ENCODE data around the gene WDR4.
"Not testable (repeated sequence)": the region's sequence is repeated elsewhere in the genome, so short reads cannot be mapped to it uniquely, and the experiment has no call there.

Gene WDR4

DNA sequence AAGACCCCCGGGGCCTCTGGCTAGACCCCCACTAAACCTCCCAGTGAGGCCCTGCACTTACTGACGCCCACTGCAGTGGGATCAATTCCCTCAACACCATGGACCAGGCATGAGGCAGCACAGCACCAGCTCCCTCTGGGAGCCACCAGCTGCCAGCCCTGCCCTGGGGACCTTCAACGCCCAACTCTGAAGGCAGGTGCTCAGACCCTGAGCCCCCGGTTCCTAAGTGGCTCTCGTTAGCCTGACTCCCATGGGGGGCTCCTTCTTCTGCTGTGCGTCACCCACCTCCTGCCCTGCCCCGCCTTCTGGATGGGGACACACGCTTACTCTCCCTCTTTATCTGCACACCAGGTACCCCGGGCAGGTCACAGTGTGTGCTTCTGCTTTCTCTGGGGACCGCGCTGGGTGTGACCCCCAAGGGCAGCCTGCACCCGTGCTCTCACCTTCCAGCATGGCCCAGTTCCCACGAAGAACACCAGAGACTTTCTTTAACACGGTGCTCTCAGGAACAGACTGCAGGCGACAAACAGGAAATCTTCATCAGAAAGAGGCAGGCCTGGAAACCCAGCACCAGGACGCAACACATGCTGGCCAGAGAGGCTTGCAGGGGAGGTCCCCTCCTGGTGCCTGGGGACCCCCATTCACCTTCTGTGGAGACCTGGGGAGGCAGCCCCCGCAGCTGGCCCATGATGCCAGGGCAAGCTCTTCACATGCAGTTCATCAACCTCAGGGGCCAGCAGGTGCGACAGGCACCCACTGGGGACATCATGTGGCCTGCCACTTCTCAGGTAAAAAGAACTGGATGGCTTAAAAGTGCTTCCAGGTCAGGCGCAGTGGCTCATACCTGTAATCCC lies 27.3 kb downstream of the WDR4 start:
- H3K27me3 Mint-ChIP-seq = no peaks in the 10 kb centered on the region
- H3K4me3 Mint-ChIP-seq = no peak overlapping the region
- no peaks in the 10 kb centered on the region for H3K9me3 Mint-ChIP-seq
- no peak overlapping the region for H3K27ac Mint-ChIP-seq
- peaks cover 83% of the 10 kb centered on the region for H3K36me3 Mint-ChIP-seq (ENCODE audit: low read depth)
- H3K4me1 Mint-ChIP-seq (ENCODE audit: low read depth) = no peaks in the 10 kb centered on the region

GRCh38 chr21:42850866-42851391 lies 28.4 kb downstream of the WDR4 start:
- Mint-ChIP-seq H3K4me1 (ENCODE audit: low read depth) (no peaks in the 10 kb centered on the region), H3K27me3 (no peaks in the 10 kb centered on the region), H3K36me3 (ENCODE audit: low read depth) (peaks cover 83% of the 10 kb centered on the region), H3K27ac (no peak overlapping the region), H3K4me3 (no peak overlapping the region), H3K9me3 (no peaks in the 10 kb centered on the region)

DNA sequence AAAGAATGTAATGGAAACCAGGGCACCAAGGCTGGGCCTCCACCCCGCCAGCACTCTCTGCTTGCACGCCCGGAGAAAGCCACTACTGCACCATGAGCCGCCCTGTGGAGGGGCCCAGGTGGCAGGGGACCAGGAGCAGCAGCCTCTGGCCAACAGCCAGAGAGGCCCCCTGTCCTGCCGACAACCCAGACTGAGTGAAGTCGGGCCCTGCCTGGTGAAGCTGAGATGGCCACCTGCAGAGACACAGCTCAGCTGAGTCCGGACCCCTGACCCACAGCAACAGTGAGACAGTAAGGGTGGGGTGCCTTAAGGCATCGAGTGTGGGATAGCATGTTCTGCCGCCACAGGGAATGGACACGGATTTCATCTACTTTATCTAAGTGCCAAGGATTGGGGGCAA lies 28.9 kb downstream of the WDR4 start:
- no peak overlapping the region for H3K4me3 Mint-ChIP-seq
- H3K36me3 Mint-ChIP-seq (ENCODE audit: low read depth) = peaks cover 81% of the 10 kb centered on the region
- H3K9me3 Mint-ChIP-seq = no peaks in the 10 kb centered on the region
- H3K27me3 Mint-ChIP-seq = no peaks in the 10 kb centered on the region
- no peak overlapping the region for H3K27ac Mint-ChIP-seq
- H3K4me1 Mint-ChIP-seq (ENCODE audit: low read depth) = no peaks in the 10 kb centered on the region

DNA sequence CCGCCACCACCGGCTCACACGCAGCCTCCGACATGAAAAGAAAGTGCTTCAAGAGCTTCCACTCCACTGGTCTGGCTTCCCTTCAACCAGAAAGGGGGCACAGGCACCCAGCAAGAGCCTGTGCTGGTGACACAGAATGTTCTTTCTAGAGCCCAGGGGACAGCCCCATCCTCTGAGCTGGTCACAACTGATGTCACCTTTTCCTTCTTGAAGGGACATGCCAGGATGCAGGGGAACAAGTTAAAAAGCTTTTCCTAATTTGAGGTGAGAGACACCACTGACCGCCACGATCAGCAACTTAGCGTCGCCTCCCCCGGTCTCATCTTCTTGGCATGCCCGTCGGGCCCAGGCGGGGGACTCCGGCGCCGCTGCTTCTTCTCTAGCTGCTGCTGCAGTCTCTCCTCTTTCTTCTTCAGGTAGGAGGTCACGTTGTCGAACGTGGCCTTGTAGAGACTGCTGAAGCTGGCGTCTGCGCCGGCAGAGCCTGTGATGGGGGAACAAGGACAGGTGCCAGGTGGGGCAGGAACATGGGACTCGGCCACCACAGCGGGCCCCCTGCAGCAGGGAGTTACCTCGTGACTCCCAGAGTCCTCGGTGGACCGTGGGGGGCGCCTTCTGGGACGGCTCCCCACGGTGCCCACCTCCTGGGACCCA lies 29.5 kb downstream of the WDR4 start:
- H3K27me3 Mint-ChIP-seq = no peaks in the 10 kb centered on the region
- peaks cover 83% of the 10 kb centered on the region for H3K36me3 Mint-ChIP-seq (ENCODE audit: low read depth)
- no peaks in the 10 kb centered on the region for H3K9me3 Mint-ChIP-seq
- H3K4me3 Mint-ChIP-seq = no peak overlapping the region
- peak overlapping the region; percentile 11 for H3K27ac Mint-ChIP-seq
- H3K4me1 Mint-ChIP-seq (ENCODE audit: low read depth) = no peaks in the 10 kb centered on the region

- Mint-ChIP-seq H3K4me3 (no peak overlapping the region), H3K27ac (peak overlapping the region; percentile 11), H3K9me3 (no peaks in the 10 kb centered on the region), H3K4me1 (ENCODE audit: low read depth) (no peaks in the 10 kb centered on the region), H3K27me3 (no peaks in the 10 kb centered on the region), H3K36me3 (ENCODE audit: low read depth) (peaks cover 80% of the 10 kb centered on the region)
These were observed 30.2 kb downstream of the WDR4 start for GRCh38 chr21:42848932-42849758.

DNA sequence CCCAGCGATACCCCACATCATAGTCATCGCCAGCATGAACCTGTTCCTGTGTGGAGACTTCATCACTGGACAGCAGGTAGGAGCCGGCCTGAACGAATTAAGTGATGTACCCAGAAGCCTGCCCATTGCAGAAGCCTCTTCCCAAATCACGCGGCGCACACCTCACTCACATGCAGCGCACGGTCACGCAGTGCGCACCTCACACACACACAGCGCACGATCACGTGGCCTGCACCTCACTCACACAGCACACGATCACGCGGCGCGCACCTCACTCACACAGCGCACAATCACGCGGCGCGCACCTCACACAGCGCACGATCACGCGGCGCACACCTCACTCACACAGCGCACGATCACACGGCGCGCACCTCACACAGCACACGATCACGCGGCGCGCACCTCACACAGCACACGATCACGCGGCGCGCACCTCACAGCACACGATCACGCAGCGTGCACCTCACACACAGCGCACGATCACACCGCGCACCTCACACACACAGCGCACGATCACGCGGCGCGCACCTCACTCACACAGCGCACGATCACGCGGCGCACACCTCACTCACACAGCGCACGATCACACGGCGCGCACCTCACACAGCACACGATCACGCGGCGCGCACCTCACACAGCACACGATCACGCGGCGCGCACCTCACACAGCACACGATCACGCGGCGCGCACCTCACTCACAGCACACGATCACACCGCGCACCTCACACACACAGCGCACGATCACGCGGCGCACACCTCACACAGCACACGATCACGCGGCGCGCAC lies 31.0 kb downstream of the WDR4 start:
- not testable (repeated sequence) for H3K27me3 Mint-ChIP-seq; H3K4me3 Mint-ChIP-seq; H3K4me1 Mint-ChIP-seq (ENCODE audit: low read depth); H3K27ac Mint-ChIP-seq; H3K9me3 Mint-ChIP-seq
- H3K36me3 Mint-ChIP-seq (ENCODE audit: low read depth) = peaks cover 81% of the 10 kb centered on the region

DNA sequence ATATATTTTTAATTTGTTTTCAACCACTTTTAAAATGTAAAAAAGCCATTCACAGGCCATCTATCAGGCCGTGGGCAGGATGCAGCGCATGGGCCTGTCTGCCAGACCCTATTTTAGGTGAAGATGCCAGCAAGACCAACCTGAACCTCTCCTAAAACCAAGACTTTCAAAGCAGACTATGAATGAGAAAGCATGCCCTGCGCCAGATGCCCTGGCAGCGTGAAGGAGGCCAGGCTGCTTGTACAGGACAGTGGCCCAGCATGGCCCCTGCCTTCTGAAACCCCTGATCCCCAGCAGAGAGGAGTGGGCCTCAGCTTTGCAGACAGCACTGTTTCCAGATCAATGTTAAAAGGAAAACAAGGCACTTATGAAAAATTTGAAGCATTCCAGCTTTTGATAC lies 31.6 kb downstream of the WDR4 start:
- Mint-ChIP-seq H3K27me3 (no peaks in the 10 kb centered on the region), H3K27ac (no peak overlapping the region), H3K36me3 (ENCODE audit: low read depth) (peaks cover 81% of the 10 kb centered on the region), H3K9me3 (no peaks in the 10 kb centered on the region), H3K4me1 (ENCODE audit: low read depth) (no peaks in the 10 kb centered on the region), H3K4me3 (no peak overlapping the region)

DNA sequence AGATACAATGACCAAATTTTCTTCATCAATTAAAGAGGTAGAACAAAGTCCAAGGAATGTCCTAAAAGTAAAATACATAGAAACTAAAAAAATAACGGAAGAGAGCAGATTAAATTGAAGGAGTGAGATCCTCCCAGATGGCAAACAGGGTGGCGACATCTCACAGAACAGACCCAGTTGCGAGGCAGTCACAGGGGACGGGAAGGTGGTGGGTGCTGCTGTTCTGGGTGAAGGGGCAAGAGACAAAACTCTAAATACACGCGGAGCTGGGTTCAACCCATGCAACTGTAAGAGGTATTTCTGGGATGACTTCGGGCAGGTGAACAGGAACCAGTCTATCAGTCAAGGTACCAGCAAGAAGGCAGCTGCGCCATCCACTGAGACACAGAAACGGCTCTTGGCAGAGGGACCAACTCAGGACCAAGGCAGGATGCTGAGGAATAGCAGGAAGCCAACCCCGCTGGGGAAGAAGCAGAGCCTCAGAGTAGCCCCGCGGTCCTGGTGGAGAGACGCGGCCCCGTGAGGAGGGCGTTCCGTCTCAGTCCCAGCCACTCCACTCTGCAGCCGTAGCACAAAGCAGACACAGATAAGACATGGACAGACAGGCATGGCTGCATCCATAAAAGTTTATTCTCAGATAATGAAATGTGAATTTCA lies 32.2 kb downstream of the WDR4 start:
- Mint-ChIP-seq H3K36me3 (ENCODE audit: low read depth) (peaks cover 82% of the 10 kb centered on the region), H3K27ac (no peak overlapping the region), H3K27me3 (no peaks in the 10 kb centered on the region)

GRCh38 chr21:42846221-42846620 lies 33.1 kb downstream of the WDR4 start:
- Mint-ChIP-seq H3K36me3 (ENCODE audit: low read depth) (peaks cover 77% of the 10 kb centered on the region), H3K4me3 (no peak overlapping the region), H3K9me3 (no peaks in the 10 kb centered on the region), H3K4me1 (ENCODE audit: low read depth) (no peaks in the 10 kb centered on the region), H3K27me3 (no peaks in the 10 kb centered on the region), H3K27ac (no peak overlapping the region)

More for the DNA sequence above, 32.2 kb downstream of the WDR4 start:
- Mint-ChIP-seq H3K4me1 (ENCODE audit: low read depth) (no peaks in the 10 kb centered on the region), H3K9me3 (no peaks in the 10 kb centered on the region), H3K4me3 (no peak overlapping the region)

GRCh38 chr21:42845296-42845965 lies 33.9 kb downstream of the WDR4 start:
- Mint-ChIP-seq H3K36me3 (ENCODE audit: low read depth) (peaks cover 69% of the 10 kb centered on the region), H3K9me3 (no peaks in the 10 kb centered on the region), H3K27ac (no peak overlapping the region), H3K27me3 (no peaks in the 10 kb centered on the region), H3K4me1 (ENCODE audit: low read depth) (no peaks in the 10 kb centered on the region), H3K4me3 (no peak overlapping the region)

DNA sequence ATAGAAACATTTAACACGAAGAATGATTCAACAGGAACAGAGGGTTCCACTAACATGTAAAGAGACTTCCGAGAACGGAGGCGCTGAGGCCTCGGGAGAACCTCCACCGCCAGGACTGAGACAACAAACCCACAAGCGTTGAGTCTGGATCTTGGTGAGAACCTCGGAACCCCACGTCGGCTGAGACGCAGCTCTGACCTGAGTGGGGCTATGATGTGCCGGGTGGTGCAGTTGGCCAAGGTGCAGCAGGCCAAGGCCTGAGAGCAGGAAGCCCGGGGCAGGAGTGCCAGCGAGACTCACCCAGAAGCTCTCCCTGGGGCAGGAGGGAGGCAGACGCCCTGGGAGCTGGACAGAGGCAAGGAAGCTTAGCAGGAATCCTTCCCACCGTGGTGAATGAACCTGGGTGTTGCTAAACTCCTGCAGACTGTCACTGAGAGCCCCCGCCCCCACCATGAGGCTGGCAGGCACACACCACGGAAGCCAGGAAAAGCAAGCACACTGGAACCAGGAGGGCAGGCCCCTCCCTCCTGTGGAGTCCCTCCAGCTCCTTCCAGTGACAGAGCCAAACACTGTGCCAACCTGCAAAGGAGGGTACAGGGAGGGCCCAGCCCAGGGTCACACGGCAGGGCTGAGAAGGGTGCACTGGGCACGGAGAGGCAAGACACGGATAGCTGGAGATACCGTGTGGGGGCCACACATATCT lies 34.8 kb downstream of the WDR4 start:
- H3K4me3 Mint-ChIP-seq = no peak overlapping the region
- no peak overlapping the region for H3K27ac Mint-ChIP-seq
- H3K4me1 Mint-ChIP-seq (ENCODE audit: low read depth) = no peaks in the 10 kb centered on the region
- no peaks in the 10 kb centered on the region for H3K27me3 Mint-ChIP-seq
- peaks cover 61% of the 10 kb centered on the region for H3K36me3 Mint-ChIP-seq (ENCODE audit: low read depth)
- no peaks in the 10 kb centered on the region for H3K9me3 Mint-ChIP-seq

GRCh38 chr21:42843056-42843455 lies 36.3 kb downstream of the WDR4 start:
- H3K9me3 Mint-ChIP-seq = no peaks in the 10 kb centered on the region
- peaks cover 53% of the 10 kb centered on the region for H3K36me3 Mint-ChIP-seq (ENCODE audit: low read depth)
- H3K27ac Mint-ChIP-seq = no peak overlapping the region
- no peaks in the 10 kb centered on the region for H3K4me1 Mint-ChIP-seq (ENCODE audit: low read depth)
- no peak overlapping the region for H3K4me3 Mint-ChIP-seq
- H3K27me3 Mint-ChIP-seq = no peaks in the 10 kb centered on the region

Measured in stimulated activated naive CD8-positive, alpha-beta T cell treated with anti-CD3 and anti-CD28 coated beads, Interleukin-15, Interleukin-2, amounts not matched to agents 100 ng/mL and 50 ng/mL, for 24 hours (primary cell).